Fibroblast of lung (primary cell): ENCODE results near the gene IGF1R.

ENCODE experiments used
- EZH2 ChIP-seq: IDR thresholded peaks from 2 replicates; pipeline ENCODE4 v1.5.1; 2012; ENCODE audit warnings: low read length, control low read depth, mild to moderate bottlenecking; ENCODE audit errors: missing control alignments
- TF ChIP-seq, protein P1 (sequence below), 2 donors: IDR thresholded peaks in 1 of 2; conservative IDR thresholded peaks in 1 of 2; 1 replicate in 1 of 2; 2 replicates in 1 of 2; pipeline ENCODE4 v1.5.1; 2011 to 2012; ENCODE audit warnings: low read length in 2 of 2, control low read depth in 1 of 2, inconsistent platforms in 1 of 2, low read depth in 1 of 2, mild to moderate bottlenecking in 1 of 2

DNA sequence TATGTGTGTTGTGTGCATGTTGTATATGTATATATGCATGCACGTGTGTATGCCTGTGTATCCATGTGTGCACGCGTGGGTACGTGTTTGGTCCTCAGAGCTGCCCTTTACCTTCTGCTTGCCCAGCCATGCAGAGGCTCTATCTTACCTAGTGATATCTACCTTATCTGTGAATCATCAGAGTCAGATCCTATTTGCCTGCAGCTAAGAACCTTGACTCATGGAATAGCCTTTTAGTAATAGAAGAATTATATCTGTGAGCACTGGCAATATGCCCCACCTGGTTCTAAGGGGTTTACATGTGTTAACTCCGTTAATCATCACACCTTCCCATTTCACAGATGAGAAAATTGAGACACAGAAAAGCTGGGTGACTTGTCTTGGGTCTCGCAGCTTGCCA lies 348.3 kb downstream of the IGF1R start:
- TF ChIP-seq, protein P1, sequence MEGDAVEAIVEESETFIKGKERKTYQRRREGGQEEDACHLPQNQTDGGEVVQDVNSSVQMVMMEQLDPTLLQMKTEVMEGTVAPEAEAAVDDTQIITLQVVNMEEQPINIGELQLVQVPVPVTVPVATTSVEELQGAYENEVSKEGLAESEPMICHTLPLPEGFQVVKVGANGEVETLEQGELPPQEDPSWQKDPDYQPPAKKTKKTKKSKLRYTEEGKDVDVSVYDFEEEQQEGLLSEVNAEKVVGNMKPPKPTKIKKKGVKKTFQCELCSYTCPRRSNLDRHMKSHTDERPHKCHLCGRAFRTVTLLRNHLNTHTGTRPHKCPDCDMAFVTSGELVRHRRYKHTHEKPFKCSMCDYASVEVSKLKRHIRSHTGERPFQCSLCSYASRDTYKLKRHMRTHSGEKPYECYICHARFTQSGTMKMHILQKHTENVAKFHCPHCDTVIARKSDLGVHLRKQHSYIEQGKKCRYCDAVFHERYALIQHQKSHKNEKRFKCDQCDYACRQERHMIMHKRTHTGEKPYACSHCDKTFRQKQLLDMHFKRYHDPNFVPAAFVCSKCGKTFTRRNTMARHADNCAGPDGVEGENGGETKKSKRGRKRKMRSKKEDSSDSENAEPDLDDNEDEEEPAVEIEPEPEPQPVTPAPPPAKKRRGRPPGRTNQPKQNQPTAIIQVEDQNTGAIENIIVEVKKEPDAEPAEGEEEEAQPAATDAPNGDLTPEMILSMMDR (conservative IDR thresholded peaks at IDR 0.05 in 1 of 2, IDR thresholded peaks at IDR 0.05 in 1 of 2; ENCODE audit: low read depth in 1 of 2, low read length in 2 of 2): no peak
- no peak for TF ChIP-seq EZH2
